Neutrophil (primary cell): Measurements from ENCODE around the gene SYDE1.

ENCODE experiments used
- H3K27ac ChIP-seq: fragments of 200-600 bp; sonication (generic); 2 replicates; pipeline ENCODE4 v1.5.1; 2016; ENCODE audit warnings: mild to moderate bottlenecking, moderate library complexity
- H3K27me3 ChIP-seq: fragments of 200-600 bp; sonication (generic); 2 replicates; pipeline ENCODE4 v1.6.0; 2016; ENCODE audit warnings: mild to moderate bottlenecking
- H3K36me3 ChIP-seq: fragments of 200-600 bp; sonication (generic); 2 replicates; pipeline ENCODE4 v1.5.1; 2017
- H3K4me1 ChIP-seq, 2 experiments: fragments of 200-600 bp in 1 of 2; sonication (generic) in 1 of 2; 1 replicate in 1 of 2; 2 replicates in 1 of 2; pipeline versions ENCODE4 v1.5.1 to v1.6.1; 2013 to 2016; ENCODE audit warnings: low read depth in 1 of 2, low read length in 1 of 2, mild to moderate bottlenecking in 1 of 2, moderate library complexity in 1 of 2; ENCODE audit not compliant: control insufficient read depth in 1 of 2, insufficient read depth in 1 of 2
- H3K4me3 ChIP-seq, 2 experiments: fragments of 200-600 bp in 1 of 2; sonication (generic) in 1 of 2; 1 replicate in 1 of 2; 2 replicates in 1 of 2; pipeline ENCODE4 v1.5.1; 2013 to 2016; ENCODE audit warnings: low read depth in 1 of 2, low read length in 1 of 2, mild to moderate bottlenecking in 1 of 2, moderate library complexity in 1 of 2
- H3K9me3 ChIP-seq: fragments of 200-600 bp; sonication (generic); 2 replicates; pipeline ENCODE4 v1.5.1; 2016
- TF ChIP-seq, protein P1 (sequence below): fragments of 200-600 bp; sonication (generic); IDR thresholded peaks from 2 replicates; pipeline ENCODE4 v1.5.1; 2016; ENCODE audit warnings: antibody characterized with exemption

Gene SYDE1

DNA sequence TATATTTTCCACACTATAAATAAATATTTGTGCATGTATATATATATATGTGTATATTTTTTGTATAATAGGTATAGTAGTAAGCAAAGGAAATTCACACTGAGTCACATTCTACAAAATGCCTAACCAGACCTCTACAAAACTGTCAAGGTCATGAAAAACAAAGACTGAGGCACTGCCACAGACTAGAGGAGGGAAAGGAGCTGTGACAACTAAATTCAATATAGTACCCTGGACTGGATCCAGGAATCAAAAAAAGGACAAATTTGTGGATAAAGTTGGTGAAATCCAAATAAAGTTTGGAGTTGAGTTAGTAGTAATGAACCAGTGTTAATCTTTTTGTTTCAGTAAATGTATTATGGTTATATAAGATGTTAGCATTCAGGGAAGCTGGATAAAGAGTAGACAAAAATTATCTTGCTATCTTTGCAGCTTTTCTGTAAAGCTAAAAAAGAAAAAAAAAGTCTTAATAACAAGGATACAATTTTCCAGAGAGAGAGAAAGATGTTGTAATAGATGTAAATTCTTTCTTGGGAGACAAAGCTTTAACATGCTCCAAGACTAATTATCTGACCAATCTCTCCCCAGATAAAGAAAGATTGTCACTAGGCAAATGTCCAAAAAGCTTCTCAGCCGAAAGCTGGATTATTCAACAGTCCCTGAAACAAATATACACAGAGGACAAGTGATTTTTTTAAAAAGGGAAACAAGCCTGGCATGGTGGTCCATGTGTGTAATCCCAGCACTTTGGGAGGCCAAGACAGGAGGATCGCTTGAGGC lies 19.1 kb downstream of the SYDE1 start:
- H3K9me3 ChIP-seq: no peaks in the 10 kb centered on the region
- peaks cover 7 to 14% of the 10 kb centered on the region in 2 experiments for H3K4me1 ChIP-seq
- peak overlapping the region; percentile 86 to 96 for H3K4me3 ChIP-seq
- no peak overlapping the region for H3K27ac ChIP-seq
- H3K36me3 ChIP-seq: peaks cover 2% of the 10 kb centered on the region
- peaks cover 6% of the 10 kb centered on the region for H3K27me3 ChIP-seq
- TF ChIP-seq, protein P1, sequence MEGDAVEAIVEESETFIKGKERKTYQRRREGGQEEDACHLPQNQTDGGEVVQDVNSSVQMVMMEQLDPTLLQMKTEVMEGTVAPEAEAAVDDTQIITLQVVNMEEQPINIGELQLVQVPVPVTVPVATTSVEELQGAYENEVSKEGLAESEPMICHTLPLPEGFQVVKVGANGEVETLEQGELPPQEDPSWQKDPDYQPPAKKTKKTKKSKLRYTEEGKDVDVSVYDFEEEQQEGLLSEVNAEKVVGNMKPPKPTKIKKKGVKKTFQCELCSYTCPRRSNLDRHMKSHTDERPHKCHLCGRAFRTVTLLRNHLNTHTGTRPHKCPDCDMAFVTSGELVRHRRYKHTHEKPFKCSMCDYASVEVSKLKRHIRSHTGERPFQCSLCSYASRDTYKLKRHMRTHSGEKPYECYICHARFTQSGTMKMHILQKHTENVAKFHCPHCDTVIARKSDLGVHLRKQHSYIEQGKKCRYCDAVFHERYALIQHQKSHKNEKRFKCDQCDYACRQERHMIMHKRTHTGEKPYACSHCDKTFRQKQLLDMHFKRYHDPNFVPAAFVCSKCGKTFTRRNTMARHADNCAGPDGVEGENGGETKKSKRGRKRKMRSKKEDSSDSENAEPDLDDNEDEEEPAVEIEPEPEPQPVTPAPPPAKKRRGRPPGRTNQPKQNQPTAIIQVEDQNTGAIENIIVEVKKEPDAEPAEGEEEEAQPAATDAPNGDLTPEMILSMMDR: no peak

- TF ChIP-seq, protein P1: no peak
- Histone ChIP-seq H3K27ac (no peak overlapping the region), H3K4me1 (peaks cover 7 to 14% of the 10 kb centered on the region in 2 experiments), H3K9me3 (no peaks in the 10 kb centered on the region), H3K36me3 (no peaks in the 10 kb centered on the region), H3K4me3 (no peak overlapping the region), H3K27me3 (peaks cover 6% of the 10 kb centered on the region)
Measured at GRCh38 chr19:15128162-15128770, 21.1 kb downstream of the SYDE1 start.

- Histone ChIP-seq H3K27ac (no peak overlapping the region), H3K36me3 (no peaks in the 10 kb centered on the region), H3K4me1 (peaks cover 0 to 5% of the 10 kb centered on the region in 2 experiments), H3K27me3 (peaks cover 6% of the 10 kb centered on the region), H3K9me3 (no peaks in the 10 kb centered on the region), H3K4me3 (no peak overlapping the region)
- TF ChIP-seq, protein P1: no peak
Measured at GRCh38 chr19:15129856-15130585, 22.8 kb downstream of the SYDE1 start.

DNA sequence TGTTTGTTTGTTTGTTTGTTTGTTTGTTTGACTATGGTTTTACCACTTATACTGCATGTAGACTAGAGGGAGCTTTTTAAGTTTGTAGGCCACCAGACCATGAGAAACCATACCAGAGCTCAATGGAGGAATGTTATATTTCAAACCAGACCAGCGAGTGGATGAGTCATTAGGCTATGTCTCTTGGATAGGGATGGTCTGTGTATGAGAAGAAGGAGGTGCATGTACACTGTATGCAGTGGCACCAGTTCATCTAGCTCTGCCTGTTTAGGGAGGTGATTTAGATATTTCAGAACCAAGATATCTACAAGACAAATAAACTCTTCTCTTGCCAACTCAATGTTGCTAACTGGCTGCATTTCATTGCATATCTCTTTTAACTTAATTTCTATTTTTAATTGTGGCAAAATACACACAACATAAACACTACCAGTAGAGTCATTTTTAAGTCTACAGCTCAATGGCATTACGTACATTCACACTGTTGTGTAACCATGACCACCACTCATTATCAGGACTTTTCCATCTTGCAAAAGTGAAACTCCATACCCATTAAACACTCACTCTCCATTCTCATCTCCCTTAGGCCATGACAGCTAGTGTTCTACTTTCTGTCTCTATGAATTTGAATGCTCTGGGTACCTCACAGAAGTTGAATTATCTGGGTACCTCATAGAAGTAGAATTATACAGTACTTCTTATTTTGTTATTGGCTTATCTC lies 29.2 kb downstream of the SYDE1 start:
- H3K4me1 ChIP-seq: no peaks in the 10 kb centered on the region
- no peaks in the 10 kb centered on the region for H3K27me3 ChIP-seq
- H3K27ac ChIP-seq: no peak overlapping the region
- no peaks in the 10 kb centered on the region for H3K9me3 ChIP-seq
- no peak overlapping the region for H3K4me3 ChIP-seq
- TF ChIP-seq, protein P1: no peak
- H3K36me3 ChIP-seq: no peaks in the 10 kb centered on the region

DNA sequence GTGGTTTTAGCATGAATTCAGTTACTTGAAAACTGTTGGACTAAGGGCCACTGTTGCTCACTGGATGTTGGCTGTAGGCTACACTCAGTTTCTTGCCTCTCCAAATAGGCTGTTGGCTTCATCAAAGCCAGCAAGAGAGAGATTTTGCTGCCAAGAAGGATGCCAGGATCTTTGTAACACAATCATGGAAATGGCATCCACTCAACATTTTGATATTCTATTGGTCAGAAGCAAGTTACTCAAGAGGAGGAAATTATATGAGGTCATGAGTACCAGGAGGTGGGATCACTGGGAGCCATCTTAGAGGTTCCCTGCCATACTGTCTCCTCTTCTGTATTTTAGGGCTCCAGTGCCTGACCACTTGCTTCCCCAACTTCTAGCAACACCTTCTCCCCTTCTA lies 30.6 kb downstream of the SYDE1 start:
- no peaks in the 10 kb centered on the region for H3K9me3 ChIP-seq
- no peaks in the 10 kb centered on the region for H3K36me3 ChIP-seq
- no peak overlapping the region for H3K27ac ChIP-seq
- TF ChIP-seq, protein P1: no peak
- H3K27me3 ChIP-seq: no peaks in the 10 kb centered on the region
- no peaks in the 10 kb centered on the region for H3K4me1 ChIP-seq
- no peak overlapping the region for H3K4me3 ChIP-seq
